ENCODE measurements around the gene RBM4B.
"Not testable (repeated sequence)": the region's sequence is repeated elsewhere in the genome, so short reads cannot be mapped to it uniquely, and the experiment has no call there.

The RBM4B gene, protein sequence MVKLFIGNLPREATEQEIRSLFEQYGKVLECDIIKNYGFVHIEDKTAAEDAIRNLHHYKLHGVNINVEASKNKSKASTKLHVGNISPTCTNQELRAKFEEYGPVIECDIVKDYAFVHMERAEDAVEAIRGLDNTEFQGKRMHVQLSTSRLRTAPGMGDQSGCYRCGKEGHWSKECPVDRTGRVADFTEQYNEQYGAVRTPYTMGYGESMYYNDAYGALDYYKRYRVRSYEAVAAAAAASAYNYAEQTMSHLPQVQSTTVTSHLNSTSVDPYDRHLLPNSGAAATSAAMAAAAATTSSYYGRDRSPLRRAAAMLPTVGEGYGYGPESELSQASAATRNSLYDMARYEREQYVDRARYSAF

GRCh38 chr11:66677599-66678375 is at the start of gene RBM4B:
RBM4B (minus strand) TSS chr11:66677887; CDS start chr11:66677079, 808 bp downstream.
- DNase-seq: peak; percentile 96

DNA sequence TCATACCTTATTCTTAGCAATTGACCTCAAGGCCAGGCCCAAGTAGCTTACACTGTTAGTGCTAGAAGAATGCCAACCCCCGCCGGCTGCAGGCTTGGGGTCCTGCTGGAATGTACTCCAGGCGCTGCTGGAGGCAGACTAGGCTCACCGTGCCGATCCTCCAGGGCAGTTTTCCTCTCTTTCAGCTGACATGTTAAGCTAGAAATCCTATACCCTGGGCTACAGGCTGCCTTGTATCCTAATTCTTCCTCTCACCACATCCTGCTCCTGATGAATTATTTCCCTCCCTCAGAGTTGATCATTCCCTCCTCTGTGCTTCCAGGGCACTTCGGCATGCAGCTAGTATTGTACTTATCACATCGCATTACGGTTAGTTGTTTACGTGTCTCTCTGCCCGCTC is 48.0 kb upstream of the RBM4B start:
- no peak for DNase-seq

DNA sequence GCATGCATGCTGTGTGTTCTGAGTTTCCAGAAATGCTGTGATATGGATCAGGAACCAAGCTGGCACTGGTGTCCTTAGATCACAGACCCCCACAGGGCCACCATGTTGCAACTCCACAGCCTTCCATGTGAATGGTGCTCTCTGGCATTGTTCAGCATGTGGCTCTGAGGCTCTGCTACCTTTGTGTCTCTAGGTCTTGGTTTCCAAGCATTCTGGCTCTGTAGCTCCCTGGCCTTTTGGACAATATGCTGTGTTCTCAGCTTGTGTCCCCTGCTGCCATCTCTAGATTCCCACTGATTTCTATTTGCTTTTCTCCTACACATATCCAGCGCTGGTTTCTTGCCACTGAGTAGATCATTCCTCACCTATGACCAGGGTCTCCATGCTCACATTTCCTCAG is 47.4 kb upstream of the RBM4B start:
- DNase-seq: no peak

DNA sequence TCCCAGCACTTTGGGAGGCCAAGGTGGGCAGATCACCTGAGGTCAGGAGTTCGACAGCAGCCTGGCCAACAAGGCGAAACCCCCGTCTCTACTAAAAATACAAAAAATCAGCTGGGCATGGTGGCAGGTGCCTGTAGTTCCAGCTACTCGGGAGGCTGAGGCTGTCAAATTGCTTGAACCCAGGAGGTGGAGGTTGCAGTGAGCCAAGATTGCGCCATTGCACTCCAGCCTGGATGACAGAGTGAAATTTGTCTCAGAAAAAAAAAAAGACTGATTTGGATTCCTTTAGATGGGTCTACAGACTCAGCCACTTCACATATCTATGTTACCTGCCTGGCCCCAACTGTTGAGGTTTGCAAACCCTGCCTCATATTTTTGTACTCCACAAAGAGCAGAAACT is 46.5 kb upstream of the RBM4B start:
- not testable (repeated sequence) for DNase-seq

- no peak for DNase-seq
These were observed 46.0 kb upstream of the RBM4B start for GRCh38 chr11:66723693-66724092.

GRCh38 chr11:66722745-66723651 is 45.3 kb upstream of the RBM4B start:
- DNase-seq: no peak

- no peak for DNase-seq
These were observed 44.3 kb upstream of the RBM4B start for GRCh38 chr11:66721939-66722338.

DNA sequence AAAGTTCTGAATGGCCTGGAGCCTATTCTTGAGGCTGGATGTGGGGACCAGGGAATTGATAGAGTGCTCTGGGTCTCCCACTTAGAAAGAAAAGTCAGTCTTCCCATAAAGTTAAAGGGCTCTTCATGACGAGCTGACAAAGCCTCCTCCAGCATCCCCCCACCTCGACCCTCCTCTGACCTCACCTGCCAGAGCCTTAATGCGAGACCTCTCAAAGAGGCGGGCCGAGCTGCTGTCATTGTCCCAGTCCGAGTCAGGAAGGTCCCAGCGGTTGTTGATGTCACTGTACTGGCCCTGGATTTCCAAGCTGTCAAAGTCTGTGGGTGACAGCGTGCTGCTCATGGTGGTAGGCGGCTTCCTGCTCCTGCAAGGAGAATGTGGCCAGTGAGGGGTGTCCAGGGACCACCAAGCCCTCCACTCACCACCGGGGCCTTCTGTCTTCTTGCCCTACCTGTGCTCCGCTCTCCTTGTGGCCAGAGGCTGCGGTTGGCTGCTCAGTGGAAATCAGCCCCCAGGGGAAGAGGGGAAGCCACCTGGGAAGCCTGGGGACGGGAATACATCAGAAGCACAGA is 43.3 kb upstream of the RBM4B start:
- DNase-seq: no peak

DNA sequence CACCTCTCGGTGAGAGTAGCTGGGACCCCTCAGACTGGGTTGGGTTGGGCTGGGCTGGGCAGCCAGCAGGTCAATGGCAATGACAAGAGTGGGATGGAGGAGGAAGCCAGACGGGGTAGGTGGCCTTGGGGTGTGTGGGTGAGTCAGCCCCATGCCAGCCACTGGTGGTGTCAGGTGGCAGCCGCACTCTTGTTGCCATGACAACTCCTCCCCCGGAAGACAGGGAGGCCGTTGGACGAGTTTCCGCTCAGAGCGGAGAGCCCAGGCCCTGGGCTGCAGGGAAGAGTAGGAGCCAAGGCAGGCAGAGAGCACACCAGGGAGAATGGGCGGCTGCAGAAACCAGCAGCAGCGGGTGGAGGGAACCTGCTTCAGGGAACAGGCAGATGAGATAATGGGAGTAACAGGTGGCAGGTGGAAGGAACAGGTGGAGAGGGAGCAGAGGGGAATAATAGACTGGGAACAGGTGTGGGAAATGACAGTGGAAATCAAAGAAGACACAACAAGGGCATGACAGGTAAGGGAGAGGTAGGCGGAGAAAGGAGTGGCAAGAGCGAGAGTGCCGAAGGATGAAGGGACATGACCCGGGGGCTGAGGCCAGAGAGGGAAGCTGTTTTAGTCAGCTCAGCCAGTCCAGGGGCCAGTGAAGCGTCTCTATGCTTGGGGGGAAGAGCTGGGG is 42.7 kb upstream of the RBM4B start:
- DNase-seq: peak; percentile 56

- no peak for DNase-seq
These were observed 41.6 kb upstream of the RBM4B start for GRCh38 chr11:66719111-66719872.

- no peak for DNase-seq
These were observed 40.8 kb upstream of the RBM4B start for GRCh38 chr11:66718320-66718971.

GRCh38 chr11:66717925-66718319 is 40.2 kb upstream of the RBM4B start:
- DNase-seq: no peak

GRCh38 chr11:66716996-66717395 is 39.3 kb upstream of the RBM4B start:
- DNase-seq: peak; percentile 11

GRCh38 chr11:66715346-66716085 is 37.8 kb upstream of the RBM4B start:
- no peak for DNase-seq

DNA sequence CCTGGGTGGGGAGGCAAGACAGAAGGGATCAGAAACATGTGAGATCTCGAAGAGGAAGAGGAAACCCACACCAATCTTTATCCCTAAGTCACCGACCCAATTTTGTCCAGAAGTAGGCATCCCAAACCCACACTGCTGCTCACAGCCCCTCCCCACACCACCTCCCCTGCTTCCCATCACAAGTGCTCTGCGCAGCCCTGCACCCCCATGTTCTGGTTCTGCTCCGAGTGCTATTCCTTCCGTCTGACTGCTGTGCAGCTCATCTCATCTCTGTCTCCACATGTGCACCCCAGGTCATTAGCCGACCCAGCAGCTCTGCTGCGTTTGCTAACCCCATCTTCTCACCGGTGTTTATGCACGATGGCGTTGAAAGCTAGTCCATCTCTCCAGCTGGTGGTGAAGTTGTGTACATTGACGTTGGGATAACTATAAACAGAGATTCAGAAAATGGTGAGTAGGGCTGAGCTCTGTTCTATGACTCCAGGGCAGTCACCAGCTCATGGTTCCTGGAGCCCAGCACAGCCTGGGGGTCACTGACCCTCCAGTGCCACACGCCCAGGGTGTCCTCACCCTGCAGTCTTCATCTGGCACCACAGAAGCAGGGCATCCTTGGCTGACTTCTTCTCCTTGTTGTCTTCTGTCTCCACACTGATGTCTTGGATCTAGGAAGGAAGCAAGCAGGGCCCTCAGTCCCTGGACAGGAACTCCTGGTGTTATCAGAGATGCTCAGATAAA is 36.2 kb upstream of the RBM4B start:
- DNase-seq: no peak

DNA sequence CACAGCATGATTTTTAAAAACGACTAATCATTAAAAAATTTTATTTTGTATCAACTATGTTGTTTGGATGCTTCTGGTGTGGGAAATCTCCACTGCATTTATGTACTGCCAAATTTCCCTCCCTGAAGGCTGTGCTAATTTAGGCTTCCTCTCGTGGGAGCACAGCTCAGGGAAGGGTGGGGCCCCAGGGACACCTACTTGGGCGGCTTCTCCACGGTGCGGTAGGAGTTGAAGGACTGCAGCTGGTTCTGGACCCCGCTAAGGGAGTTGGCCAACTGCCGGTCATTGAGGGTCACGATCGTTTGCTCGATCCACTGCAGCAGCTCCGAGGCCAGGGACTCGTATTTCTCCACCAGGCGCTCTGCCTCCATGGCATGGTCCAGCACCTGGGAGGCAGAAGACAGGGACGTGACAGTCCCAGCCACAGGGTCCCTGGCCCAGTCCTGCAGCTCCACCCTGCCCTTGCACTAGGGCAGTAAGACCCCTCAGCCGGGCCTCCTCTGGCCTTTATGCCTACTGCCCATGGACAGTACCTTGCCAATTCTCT is 32.8 kb upstream of the RBM4B start:
- no peak for DNase-seq

DNA sequence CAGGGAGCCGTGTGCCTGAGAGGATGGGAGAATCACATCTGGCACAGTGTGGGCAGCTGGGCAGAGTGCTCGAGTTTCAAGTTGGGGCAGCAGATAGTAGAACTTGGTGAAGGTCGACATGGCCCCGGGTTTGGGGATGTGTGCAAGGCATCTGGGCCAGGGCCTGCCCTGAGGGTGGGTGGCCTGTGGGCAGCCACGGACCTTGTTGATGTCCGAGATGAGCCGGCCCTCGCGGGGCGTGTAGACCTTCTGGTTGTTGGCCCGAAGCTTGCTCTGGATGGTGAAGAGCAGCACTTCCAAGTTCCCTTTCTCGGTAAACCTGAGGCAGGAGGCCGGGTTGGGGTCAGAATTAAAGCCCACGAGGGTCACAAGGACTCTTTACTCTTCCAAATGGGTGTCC is 31.0 kb upstream of the RBM4B start:
- DNase-seq: no peak

- no peak for DNase-seq
These were observed 30.4 kb upstream of the RBM4B start for GRCh38 chr11:66708094-66708493.

GRCh38 chr11:66707486-66707885 is 29.8 kb upstream of the RBM4B start:
- no peak for DNase-seq
